Loucy (cell line): ENCODE data around the gene CENPN.

Experiments
- H2AFZ ChIP-seq: fragments of 200-600 bp; sonication (generic); 2 replicates; pipeline ENCODE4 v1.6.0; 2016; ENCODE audit warnings: antibody characterized with exemption, mild to moderate bottlenecking, low read length, moderate library complexity
- H3F3A ChIP-seq: fragments of 200-600 bp; 2 replicates; pipeline ENCODE4 v1.6.0; 2016; ENCODE audit warnings: antibody characterized with exemption, low read depth, mild to moderate bottlenecking
- H3K27me3 ChIP-seq: fragments of 200-600 bp; sonication (generic); 2 replicates; pipeline ENCODE4 v1.6.1; 2014; ENCODE audit warnings: low read length, mild to moderate bottlenecking; ENCODE audit not compliant: insufficient read depth, poor library complexity, severe bottlenecking
- H3K36me3 ChIP-seq: fragments of 200-600 bp; sonication (generic); 2 replicates; pipeline ENCODE4 v1.6.1; 2016; ENCODE audit warnings: low read length; ENCODE audit not compliant: insufficient read depth
- H3K4me1 ChIP-seq: fragments of 200-600 bp; sonication (generic); 2 replicates; pipeline ENCODE4 v1.5.1; 2014; ENCODE audit warnings: low read length, mild to moderate bottlenecking; ENCODE audit not compliant: insufficient read depth, poor library complexity, severe bottlenecking
- H3K4me2 ChIP-seq: fragments of 200-600 bp; sonication (generic); 2 replicates; pipeline ENCODE4 v1.6.0; 2014; ENCODE audit warnings: antibody characterized with exemption, low read length, low read depth, mild to moderate bottlenecking; ENCODE audit not compliant: poor library complexity, severe bottlenecking
- H3K4me3 ChIP-seq: fragments of 200-600 bp; sonication (generic); 2 replicates; pipeline ENCODE4 v1.5.1; 2014; ENCODE audit warnings: low read length, mild to moderate bottlenecking, mixed read lengths; ENCODE audit not compliant: poor library complexity, severe bottlenecking
- H3K79me2 ChIP-seq: fragments of 200-600 bp; sonication (generic); 2 replicates; pipeline ENCODE4 v1.6.1; 2014; ENCODE audit warnings: low read length; ENCODE audit not compliant: insufficient read depth
- H3K9ac ChIP-seq: fragments of 200-600 bp; sonication (generic); 2 replicates; pipeline ENCODE4 v1.6.0; 2014; ENCODE audit warnings: mild to moderate bottlenecking, low read depth, low read length, moderate library complexity; ENCODE audit not compliant: poor library complexity, severe bottlenecking
- H3K9me2 ChIP-seq: fragments of 200-600 bp; sonication (generic); replicated peaks from 2 replicates; pipeline ENCODE4 v1.6.1; 2016; ENCODE audit warnings: low read depth, low read length, mixed read lengths
- H3K9me3 ChIP-seq: fragments of 200-600 bp; sonication (generic); 2 replicates; pipeline ENCODE4 v1.6.1; 2014; ENCODE audit warnings: mild to moderate bottlenecking, antibody characterized with exemption, low read length, low read depth; ENCODE audit not compliant: insufficient read depth
- H4K20me1 ChIP-seq: fragments of 200-600 bp; sonication (generic); 2 replicates; pipeline ENCODE4 v1.6.0; 2014; ENCODE audit warnings: antibody characterized with exemption, low read length, mild to moderate bottlenecking; ENCODE audit not compliant: insufficient read depth, poor library complexity, severe bottlenecking
- CTCF ChIP-seq: fragments of 200-600 bp; sonication (generic); conservative IDR thresholded peaks from 2 replicates; pipeline ENCODE4 v1.5.1; 2014; ENCODE audit warnings: mild to moderate bottlenecking, antibody characterized with exemption, low read length
- EZH2phosphoT487 ChIP-seq: fragments of 200-600 bp; IDR thresholded peaks from 2 replicates; pipeline ENCODE4 v1.6.1; 2018; ENCODE audit warnings: antibody characterized with exemption, mild to moderate bottlenecking, moderate library complexity, borderline replicate concordance

Gene CENPN

DNA sequence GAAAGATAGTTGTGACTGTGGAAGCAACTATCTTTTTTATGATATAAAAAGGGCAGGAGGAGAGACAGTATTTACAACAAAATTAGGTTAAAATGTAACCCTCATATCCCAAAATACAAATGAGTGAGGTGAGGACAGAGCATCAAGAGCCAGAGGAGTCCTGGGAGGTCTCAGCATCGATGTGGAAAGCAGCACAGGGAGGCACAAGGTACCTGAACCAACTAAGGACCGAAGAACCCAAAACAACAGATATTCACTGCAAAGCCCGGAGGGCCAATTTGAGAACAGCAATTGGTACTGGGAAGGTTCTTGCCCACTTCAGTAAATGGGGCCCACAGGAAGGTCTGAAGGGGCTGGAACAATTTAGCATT is 37.9 kb upstream of the CENPN start:
- H3K4me2 ChIP-seq, result no peak overlapping the region
- no peaks in the 10 kb centered on the region for H3K27me3 ChIP-seq
- no peaks in the 10 kb centered on the region for H3K9me2 ChIP-seq
- H2AFZ ChIP-seq, result no peak overlapping the region
- no peaks in the 10 kb centered on the region for H3K79me2 ChIP-seq
- no peaks in the 10 kb centered on the region for H3K4me1 ChIP-seq
- no peaks in the 10 kb centered on the region for H3K9me3 ChIP-seq
- H3F3A ChIP-seq, result no peaks in the 10 kb centered on the region
- H3K36me3 ChIP-seq, result no peaks in the 10 kb centered on the region
- no peaks in the 10 kb centered on the region for H4K20me1 ChIP-seq
- H3K9ac ChIP-seq, result no peak overlapping the region
- no peak for TF ChIP-seq EZH2phosphoT487
- no peak for TF ChIP-seq CTCF
- H3K4me3 ChIP-seq, result no peak overlapping the region

- Histone ChIP-seq H2AFZ (no peak overlapping the region), H3K9ac (no peak overlapping the region), H3K27me3 (no peaks in the 10 kb centered on the region), H3K9me2 (no peaks in the 10 kb centered on the region), H3K4me2 (no peak overlapping the region), H4K20me1 (peaks cover under 1% of the 10 kb centered on the region), H3K4me1 (no peaks in the 10 kb centered on the region), H3K9me3 (no peaks in the 10 kb centered on the region), H3K79me2 (no peaks in the 10 kb centered on the region), H3F3A (no peaks in the 10 kb centered on the region), H3K36me3 (peaks cover 17% of the 10 kb centered on the region; the same call in 1 of the 2 replicates), H3K4me3 (no peak overlapping the region)
- TF ChIP-seq EZH2phosphoT487 (no peak), CTCF (no peak)
Measured at GRCh38 chr16:80971819-80972218, 35.2 kb upstream of the CENPN start.

GRCh38 chr16:80972611-80973010 is 34.4 kb upstream of the CENPN start:
- Histone ChIP-seq H3K79me2 (no peaks in the 10 kb centered on the region), H3K4me1 (peaks cover 3% of the 10 kb centered on the region), H3K4me2 (no peak overlapping the region), H3K9me2 (no peaks in the 10 kb centered on the region), H2AFZ (no peak overlapping the region), H4K20me1 (peaks cover 5% of the 10 kb centered on the region), H3K27me3 (no peaks in the 10 kb centered on the region), H3K36me3 (peaks cover 24% of the 10 kb centered on the region; the same call in 1 of the 2 replicates), H3K9ac (no peak overlapping the region), H3K4me3 (no peak overlapping the region), H3K9me3 (no peaks in the 10 kb centered on the region), H3F3A (no peaks in the 10 kb centered on the region)
- TF ChIP-seq EZH2phosphoT487, result no peak
- no peak for TF ChIP-seq CTCF
